Astrocyte (in vitro differentiated cells and primary cell): ENCODE data around the gene PRKG1. TPM values are rescaled to one million over a fixed set of nuclear protein-coding genes. Genes with fewer than 3 reads are reported as not detected.

ENCODE experiments used
- DNase-seq: peaks from one replicate; pipeline ENCODE4 v3.0.0-alpha.2; 2010; ENCODE audit warnings: low read depth
- FAIRE-seq: peaks from 2 replicates; lab custom pipeline; 2011; peaks lifted over from hg19 to GRCh38; lab: Jason Lieb, UNC
- H2AFZ ChIP-seq: 2 replicates; pipeline ENCODE4 v1.6.0; 2012; ENCODE audit warnings: low read depth, low read length, inconsistent platforms
- H3K27ac ChIP-seq: 2 replicates; pipeline ENCODE4 v1.5.1; 2011; ENCODE audit warnings: low read depth, low read length, inconsistent platforms
- H3K27me3 ChIP-seq: 2 replicates; pipeline ENCODE4 v1.6.0; 2011; ENCODE audit warnings: low read length, inconsistent platforms; ENCODE audit not compliant: insufficient read depth
- H3K36me3 ChIP-seq: 2 replicates; pipeline ENCODE4 v1.5.1; 2011; ENCODE audit warnings: low read length, inconsistent platforms; ENCODE audit not compliant: insufficient read depth
- H3K4me1 ChIP-seq: 2 replicates; pipeline ENCODE4 v1.5.1; 2011; ENCODE audit warnings: low read length, inconsistent platforms; ENCODE audit not compliant: insufficient read depth
- H3K4me2 ChIP-seq: 2 replicates; pipeline ENCODE4 v1.6.0; 2012; ENCODE audit warnings: low read length, inconsistent platforms
- H3K4me3 ChIP-seq: 2 replicates; pipeline ENCODE4 v1.5.1; 2011; ENCODE audit warnings: low read depth, mild to moderate bottlenecking, low read length, inconsistent platforms; ENCODE audit not compliant: insufficient read depth
- H3K79me2 ChIP-seq: 2 replicates; pipeline ENCODE4 v1.6.0; 2012; ENCODE audit warnings: mild to moderate bottlenecking, low read length, inconsistent platforms; ENCODE audit not compliant: insufficient read depth
- H3K9ac ChIP-seq: 2 replicates; pipeline ENCODE4 v1.6.0; 2012; ENCODE audit warnings: mild to moderate bottlenecking, low read length, inconsistent platforms
- H3K9me3 ChIP-seq: 2 replicates; pipeline ENCODE4 v1.5.1; 2012; ENCODE audit warnings: low read depth, mild to moderate bottlenecking, low read length, inconsistent platforms; ENCODE audit not compliant: insufficient read depth
- H4K20me1 ChIP-seq: 2 replicates; pipeline ENCODE4 v1.6.0; 2012; ENCODE audit warnings: low read length, inconsistent platforms; ENCODE audit not compliant: insufficient read depth
- H3K27ac Mint-ChIP-seq: one replicate; pipeline ENCODE4 v1.8.0; 2021; ENCODE audit warnings: mild to moderate bottlenecking, mixed read lengths; ENCODE audit not compliant: unreplicated experiment
- H3K27me3 Mint-ChIP-seq: one replicate; pipeline ENCODE4 v1.8.0; 2021; ENCODE audit warnings: low read depth, mixed read lengths; ENCODE audit not compliant: unreplicated experiment
- H3K36me3 Mint-ChIP-seq: one replicate; pipeline ENCODE4 v1.8.0; 2021; ENCODE audit warnings: low read depth, mixed read lengths; ENCODE audit not compliant: unreplicated experiment
- H3K4me1 Mint-ChIP-seq: one replicate; pipeline ENCODE4 v1.8.0; 2021; ENCODE audit warnings: low read depth, mixed read lengths; ENCODE audit not compliant: unreplicated experiment
- H3K4me3 Mint-ChIP-seq: one replicate; pipeline ENCODE4 v1.8.0; 2021; ENCODE audit warnings: mild to moderate bottlenecking, moderate library complexity, mixed read lengths; ENCODE audit not compliant: unreplicated experiment
- H3K9me3 Mint-ChIP-seq: one replicate; pipeline ENCODE4 v1.8.0; 2021; ENCODE audit warnings: mild to moderate bottlenecking, mixed read lengths; ENCODE audit not compliant: unreplicated experiment
- CTCF ChIP-seq: IDR thresholded peaks from 2 replicates; pipeline ENCODE4 v1.5.1; 2011; ENCODE audit warnings: low read depth, mild to moderate bottlenecking, inconsistent platforms, low read length, moderate library complexity; ENCODE audit not compliant: insufficient read depth
- EZH2 ChIP-seq: IDR thresholded peaks from 2 replicates; pipeline ENCODE4 v1.6.1; 2012; ENCODE audit warnings: mild to moderate bottlenecking, low read length, inconsistent platforms; ENCODE audit not compliant: insufficient read depth
- total RNA-seq: library from RNA; stranded (reverse); gene quantifications from 2 replicates; pipeline ENCODE4 v1.2.1, GENCODE V29; 2021

The PRKG1 gene
- total RNA-seq, 1 donor from 2014 or later, result 3.1 TPM

- no peak for DNase-seq
- Histone ChIP-seq H3K36me3 (no peaks in the 10 kb centered on the region), H3K4me3 (no peak overlapping the region), H3K9me3 (no peaks in the 10 kb centered on the region), H3K9ac (no peak overlapping the region), H3K27ac (no peak overlapping the region), H3K4me1 (no peaks in the 10 kb centered on the region), H3K27me3 (no peaks in the 10 kb centered on the region), H3K4me2 (no peak overlapping the region), H3K79me2 (no peaks in the 10 kb centered on the region), H2AFZ (no peak overlapping the region), H4K20me1 (no peaks in the 10 kb centered on the region)
- FAIRE-seq, result no peak
- Mint-ChIP-seq H3K27me3 (no peaks in the 10 kb centered on the region), H3K4me3 (no peak overlapping the region), H3K36me3 (no peaks in the 10 kb centered on the region), H3K4me1 (peaks cover 7% of the 10 kb centered on the region), H3K9me3 (no peaks in the 10 kb centered on the region), H3K27ac (no peak overlapping the region)
- TF ChIP-seq CTCF, result no peak
- no peak for TF ChIP-seq EZH2
Measured at GRCh38 chr10:52252307-52252706, 1178.0 kb downstream of the PRKG1 start.

GRCh38 chr10:52256832-52257691 is 1182.8 kb downstream of the PRKG1 start:
- FAIRE-seq, result no peak
- H4K20me1 ChIP-seq, result no peaks in the 10 kb centered on the region
- no peak overlapping the region for H3K4me2 ChIP-seq
- H3K27ac ChIP-seq, result no peak overlapping the region
- H3K4me3 Mint-ChIP-seq, result no peak overlapping the region
- no peaks in the 10 kb centered on the region for H3K27me3 ChIP-seq
- H3K4me3 ChIP-seq, result no peak overlapping the region
- H3K36me3 Mint-ChIP-seq, result no peaks in the 10 kb centered on the region
- no peaks in the 10 kb centered on the region for H3K9me3 Mint-ChIP-seq
- H3K9ac ChIP-seq, result no peak overlapping the region
- no peaks in the 10 kb centered on the region for H3K27me3 Mint-ChIP-seq
- TF ChIP-seq EZH2 (no peak), CTCF (no peak)
- no peak for DNase-seq
- H3K9me3 ChIP-seq, result no peaks in the 10 kb centered on the region
- no peaks in the 10 kb centered on the region for H3K4me1 ChIP-seq
- H3K36me3 ChIP-seq, result no peaks in the 10 kb centered on the region
- H3K27ac Mint-ChIP-seq, result no peak overlapping the region
- H3K4me1 Mint-ChIP-seq, result peaks cover 13% of the 10 kb centered on the region
- H3K79me2 ChIP-seq, result no peaks in the 10 kb centered on the region
- no peak overlapping the region for H2AFZ ChIP-seq

GRCh38 chr10:52257692-52258075 is 1183.4 kb downstream of the PRKG1 start:
- Mint-ChIP-seq H3K4me1 (peaks cover 13% of the 10 kb centered on the region), H3K9me3 (no peaks in the 10 kb centered on the region), H3K27ac (no peak overlapping the region), H3K4me3 (no peak overlapping the region), H3K27me3 (no peaks in the 10 kb centered on the region), H3K36me3 (no peaks in the 10 kb centered on the region)
- no peaks in the 10 kb centered on the region for H3K9me3 ChIP-seq
- no peaks in the 10 kb centered on the region for H3K4me1 ChIP-seq
- FAIRE-seq (no peak), DNase-seq (no peak)
- H4K20me1 ChIP-seq, result no peaks in the 10 kb centered on the region
- no peak overlapping the region for H3K9ac ChIP-seq
- no peak overlapping the region for H3K27ac ChIP-seq
- no peak overlapping the region for H2AFZ ChIP-seq
- H3K36me3 ChIP-seq, result no peaks in the 10 kb centered on the region
- no peaks in the 10 kb centered on the region for H3K27me3 ChIP-seq
- H3K79me2 ChIP-seq, result no peaks in the 10 kb centered on the region
- TF ChIP-seq EZH2 (no peak), CTCF (no peak)
- H3K4me2 ChIP-seq, result no peak overlapping the region
- H3K4me3 ChIP-seq, result no peak overlapping the region
